Ovary (tissue), 9 donors: Measurements from ENCODE around the gene FYN. TPM values are rescaled to one million over a fixed set of nuclear protein-coding genes. Genes with fewer than 3 reads are reported as not detected.
A peak's percentile ranks its signal among the peaks of the same experiment; 100 is the strongest.
"Not testable (repeated sequence)": the region's sequence is repeated elsewhere in the genome, so short reads cannot be mapped to it uniquely, and the experiment has no call there.

Experiments used
- DNase-seq, 5 donors: peaks; one replicate each; pipeline ENCODE4 v3.0.0-alpha.2; 2019 to 2020
- H3K27ac ChIP-seq, 2 donors: fragments of 200-600 bp; one replicate each; pipeline versions ENCODE4 v1.5.1 to v1.8.0; 2019 to 2022
- H3K27me3 ChIP-seq: fragments of 200-600 bp; one replicate; pipeline ENCODE4 v1.8.0; 2022
- H3K36me3 ChIP-seq: fragments of 200-600 bp; sonication (generic); one replicate; pipeline ENCODE4 v1.5.1; 2019
- H3K4me1 ChIP-seq: one replicate; pipeline ENCODE4 v1.8.1; 2013; ENCODE audit warnings: mild to moderate bottlenecking, moderate library complexity; ENCODE audit not compliant: insufficient read depth
- H3K4me3 ChIP-seq: fragments of 200-600 bp; sonication (generic); one replicate; pipeline ENCODE4 v1.5.1; 2017
- H3K9me3 ChIP-seq, 2 donors: fragments of 200-600 bp in 1 of 2; sonication (generic) in 1 of 2; one replicate each; pipeline versions ENCODE4 v1.5.1 to v1.8.1; 2013 to 2019; ENCODE audit warnings: mild to moderate bottlenecking in 1 of 2, moderate library complexity in 1 of 2
- EP300 ChIP-seq: sonication (generic); formaldehyde crosslinking; IDR thresholded peaks from one replicate; pipeline ENCODE4 v1.6.1; 2017; ENCODE audit warnings: antibody characterized with exemption
- POLR2A ChIP-seq: fragments of 450-650 bp; IDR thresholded peaks from one replicate; pipeline ENCODE4 v1.6.1; 2017; ENCODE audit warnings: antibody characterized with exemption, mild to moderate bottlenecking, moderate library complexity
- WGBS, 3 donors: extraction: QIAGEN DNeasy Blood & Tissue Kit in 1 of 3; methylation state at CpG; one replicate each; pipeline versions ENCODE4 v1.1.5 to v1.1.7; 2013 to 2017; 5-methylcytosine and 5-hydroxymethylcytosine counted together
- intact Hi-C, 4 donors: fragments of 100-400 bp; cut with DNase I; formaldehyde crosslinking; loops; one replicate each; pipeline versions ENCODE4 v1.11.0 to v1.15.1; 2022 to 2023
- polyA plus RNA-seq, 2 donors: library from polyadenylated mRNA; stranded (reverse); fragments of 200-250 nt in 1 of 2; fragments of 350-450 nt in 1 of 2; fragmentation: Illumina TruSeq in 1 of 2; extraction: RNeasy Lipid Tissue Mini Kit (QIAGEN cat#74804) in 1 of 2; gene quantifications; one replicate each; pipeline ENCODE4 v1.2.3, GENCODE V29; 2013 to 2014
- total RNA-seq, 7 donors: library from RNA; depleted of rRNA in 2 of 7; stranded (reverse); fragments of >200 nt in 2 of 7; fragmentation: NEBNext Ultra II Directional in 3 of 7; extraction: Animal tissue kit (Norgen Biotek cat#: 25700) in 3 of 7; gene quantifications; one replicate each; pipeline versions ENCODE4 v1.1.0 to v1.2.4, GENCODE V29; 2016 to 2023
- TF ChIP-seq, protein P1 (sequence below), 3 donors: fragments of 450-650 bp in 2 of 3; fragments of 200-600 bp in 1 of 3; IDR thresholded peaks; one replicate each; pipeline versions ENCODE4 v1.5.1 to v1.8.0; 2016 to 2022; ENCODE audit warnings: antibody characterized with exemption in 3 of 3, mild to moderate bottlenecking in 1 of 3
- donor health status: DM: no; HTN: no; CAD: no; lungs with moderate emphysema.
- donor health status: DM: no; HTN: no; CAD: no.
- donor health status: Bipolar disorder and iron deficiency.
- donor health status: DM: yes; HTN: yes; CAD: no.
- donor health status: DM: no; HTN: no; CAD: no.
- donor health status: DM: yes; HTN: yes; CAD: no.

The FYN gene
- total and polyA plus RNA-seq, 9 donors: 37.2 to 116 (median 72.7) TPM

DNA sequence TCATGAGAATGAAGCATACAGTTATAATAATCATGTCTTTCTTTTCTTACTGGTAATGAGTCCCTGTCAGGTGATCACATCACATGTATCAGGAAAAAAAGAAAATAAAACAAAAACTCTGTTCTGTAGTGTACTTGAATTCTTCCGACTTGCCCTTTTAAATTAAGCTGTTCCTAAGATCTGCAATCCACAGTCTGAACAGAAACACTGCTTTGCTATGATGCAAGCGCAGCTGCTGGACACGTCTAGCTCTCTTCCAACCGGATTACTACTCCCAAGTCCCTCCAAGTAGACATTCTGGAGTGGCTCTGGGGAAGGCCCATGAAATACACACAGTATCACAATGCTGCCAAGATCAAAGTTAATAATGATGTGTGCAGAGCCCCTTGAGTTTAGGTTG lies 83.7 kb downstream of the FYN start:
- no peak overlapping the region for H3K4me3 ChIP-seq
- no peaks in the 10 kb centered on the region for H3K27me3 ChIP-seq
- TF ChIP-seq POLR2A: no peak
- no peak for TF ChIP-seq EP300
- TF ChIP-seq, protein P1, sequence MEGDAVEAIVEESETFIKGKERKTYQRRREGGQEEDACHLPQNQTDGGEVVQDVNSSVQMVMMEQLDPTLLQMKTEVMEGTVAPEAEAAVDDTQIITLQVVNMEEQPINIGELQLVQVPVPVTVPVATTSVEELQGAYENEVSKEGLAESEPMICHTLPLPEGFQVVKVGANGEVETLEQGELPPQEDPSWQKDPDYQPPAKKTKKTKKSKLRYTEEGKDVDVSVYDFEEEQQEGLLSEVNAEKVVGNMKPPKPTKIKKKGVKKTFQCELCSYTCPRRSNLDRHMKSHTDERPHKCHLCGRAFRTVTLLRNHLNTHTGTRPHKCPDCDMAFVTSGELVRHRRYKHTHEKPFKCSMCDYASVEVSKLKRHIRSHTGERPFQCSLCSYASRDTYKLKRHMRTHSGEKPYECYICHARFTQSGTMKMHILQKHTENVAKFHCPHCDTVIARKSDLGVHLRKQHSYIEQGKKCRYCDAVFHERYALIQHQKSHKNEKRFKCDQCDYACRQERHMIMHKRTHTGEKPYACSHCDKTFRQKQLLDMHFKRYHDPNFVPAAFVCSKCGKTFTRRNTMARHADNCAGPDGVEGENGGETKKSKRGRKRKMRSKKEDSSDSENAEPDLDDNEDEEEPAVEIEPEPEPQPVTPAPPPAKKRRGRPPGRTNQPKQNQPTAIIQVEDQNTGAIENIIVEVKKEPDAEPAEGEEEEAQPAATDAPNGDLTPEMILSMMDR (IDR thresholded peaks at IDR 0.05): no peak
- peaks cover 6% of the 10 kb centered on the region for H3K4me1 ChIP-seq
- no peaks in the 10 kb centered on the region for H3K36me3 ChIP-seq
- no peaks in the 10 kb centered on the region for H3K9me3 ChIP-seq
- DNase-seq: peak in 1 of 5 donors; percentile 39
- intact Hi-C loops: no loop called here
- H3K27ac ChIP-seq: no peak overlapping the region
- WGBS, 3 donors: 20 to 40% (median 31%) methylated on average over 4 of the region's 4 CpGs

DNA sequence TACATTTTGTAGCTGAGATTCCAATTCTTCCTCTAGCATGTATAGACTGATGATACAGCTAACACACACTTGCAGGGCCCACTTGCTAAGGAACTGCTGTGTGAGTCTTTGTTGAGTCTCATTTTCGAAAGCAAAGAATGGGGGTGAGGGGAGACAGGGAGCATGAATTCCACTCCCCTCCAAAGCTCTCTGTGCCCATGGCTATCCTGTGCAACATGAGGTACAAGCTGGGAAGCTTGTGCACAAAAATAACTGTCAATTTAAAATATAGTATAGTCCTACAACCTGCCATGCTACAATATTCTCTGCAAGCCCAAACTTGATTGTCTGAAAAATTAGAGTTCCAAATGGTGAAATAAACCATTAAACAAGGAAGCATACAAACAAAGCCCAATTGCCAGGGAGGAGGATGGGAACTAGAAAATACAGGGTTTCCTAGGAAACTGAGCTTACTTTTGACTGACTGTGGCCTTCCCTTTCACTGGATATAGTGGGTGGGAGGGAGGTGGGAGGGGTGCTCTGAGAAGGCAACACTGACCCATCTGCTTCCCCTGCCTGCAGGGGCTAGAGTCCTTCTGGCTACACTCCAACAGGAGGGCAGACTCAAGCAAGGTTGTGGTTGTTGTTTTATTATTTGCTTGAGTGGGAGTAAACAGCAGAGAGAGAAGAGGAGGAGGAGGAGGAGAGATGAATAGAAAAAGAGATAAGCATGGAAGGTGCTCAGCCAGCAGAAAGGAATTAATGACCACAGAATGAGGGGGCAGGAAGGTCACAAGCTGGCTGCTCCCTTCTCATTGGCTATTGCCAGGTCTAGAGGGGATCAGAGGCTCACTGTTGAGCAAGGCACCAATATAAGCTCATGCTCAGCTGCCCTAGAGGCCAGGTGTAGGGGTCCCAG lies 84.6 kb downstream of the FYN start:
- TF ChIP-seq POLR2A (no peak), EP300 (no peak)
- TF ChIP-seq, protein P1 (IDR thresholded peaks at IDR 0.05): no peak
- no peak for DNase-seq
- H3K4me3 ChIP-seq: no peak overlapping the region
- peaks cover 12% of the 10 kb centered on the region for H3K4me1 ChIP-seq
- H3K27me3 ChIP-seq: no peaks in the 10 kb centered on the region
- no peak overlapping the region for H3K27ac ChIP-seq
- intact Hi-C loops: no loop called here
- H3K36me3 ChIP-seq: no peaks in the 10 kb centered on the region
- WGBS, 3 donors: 88 to 96% (median 90%) methylated on average over 1 of the region's 1 CpG
- H3K9me3 ChIP-seq: no peaks in the 10 kb centered on the region

DNA sequence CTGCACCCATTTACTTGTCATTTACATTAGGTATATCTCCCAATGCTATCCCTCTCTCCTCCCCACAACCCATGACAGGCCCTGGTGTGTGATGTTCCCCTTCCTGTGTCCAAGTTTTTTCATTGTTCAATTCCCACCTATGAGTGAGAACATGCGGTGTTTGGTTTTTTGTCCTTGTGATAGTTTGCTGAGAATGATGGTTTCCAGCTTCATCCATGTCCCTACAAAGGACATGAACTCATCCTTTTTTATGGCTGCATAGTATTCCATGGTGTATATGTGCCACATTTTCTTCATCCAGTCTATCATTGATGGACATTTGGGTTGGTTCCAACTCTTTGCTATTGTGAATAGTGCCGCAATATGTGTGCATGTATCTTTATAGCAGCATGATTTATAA lies 87.1 kb downstream of the FYN start:
- H3K27me3 ChIP-seq, H3K4me3 ChIP-seq, DNase-seq, H3K36me3 ChIP-seq, intact Hi-C loops, H3K9me3 ChIP-seq, H3K27ac ChIP-seq: not testable (repeated sequence)
- 93 to 100% (median 94%) methylated on average over 2 of the region's 2 CpGs for WGBS, 3 donors
- peaks cover 12% of the 10 kb centered on the region for H3K4me1 ChIP-seq

DNA sequence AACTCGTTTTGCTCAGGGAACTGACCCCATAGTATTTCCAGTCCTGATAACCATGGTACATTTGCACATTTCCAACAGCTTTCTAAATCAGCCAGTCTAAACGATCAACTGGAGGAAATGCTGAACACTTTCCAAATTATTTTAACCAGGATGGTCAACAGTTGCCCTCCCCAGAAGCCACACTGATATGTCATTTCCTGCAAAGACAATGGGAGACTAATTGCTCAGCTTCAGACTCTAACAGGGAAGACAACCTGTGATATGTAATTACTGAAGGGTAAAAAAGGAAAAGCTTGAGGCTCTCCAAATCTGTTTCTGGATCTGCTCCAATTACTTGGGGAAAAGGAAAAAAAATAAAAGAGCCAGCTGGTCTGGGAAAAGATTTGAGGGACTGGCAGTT lies 88.8 kb downstream of the FYN start:
- Histone ChIP-seq H3K27ac (no peak overlapping the region), H3K36me3 (no peaks in the 10 kb centered on the region), H3K4me1 (peaks cover 13% of the 10 kb centered on the region), H3K4me3 (no peak overlapping the region), H3K27me3 (no peaks in the 10 kb centered on the region), H3K9me3 (no peaks in the 10 kb centered on the region)
- intact Hi-C loops: no loop called here
- 4 to 15% (median 15%) methylated on average over 2 of the region's 2 CpGs for WGBS, 3 donors
- DNase-seq: no peak
- TF ChIP-seq POLR2A (no peak), EP300 (no peak)
- TF ChIP-seq, protein P1 (IDR thresholded peaks at IDR 0.05): no peak

DNA sequence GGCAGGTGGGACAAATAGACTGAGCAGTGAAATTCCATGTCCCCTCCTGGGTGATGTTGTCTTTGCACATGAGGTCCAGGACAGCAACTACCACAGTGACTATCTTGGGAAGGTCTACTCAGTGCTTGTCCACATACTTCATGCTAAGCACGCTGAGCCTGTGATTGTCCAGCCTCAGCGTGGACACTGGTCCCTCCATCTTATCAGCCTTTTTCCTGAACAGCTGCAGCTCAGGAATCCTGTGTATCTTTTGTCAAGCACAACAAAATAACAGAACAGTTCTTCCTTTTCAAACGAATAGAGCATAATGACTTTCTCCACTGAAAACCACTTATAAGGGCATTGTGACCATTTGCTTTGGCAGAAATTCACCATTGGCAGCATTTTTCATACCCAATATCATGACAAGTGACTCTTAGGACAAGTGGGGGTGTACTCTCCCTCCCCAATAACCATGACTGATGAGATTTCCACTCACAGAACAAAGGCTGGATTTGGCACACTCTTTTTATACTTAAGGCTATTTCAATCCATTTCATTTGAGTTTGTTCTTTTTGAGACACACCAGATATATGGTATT lies 90.3 kb downstream of the FYN start:
- DNase-seq: no peak
- no peak overlapping the region for H3K27ac ChIP-seq
- TF ChIP-seq, protein P1 (IDR thresholded peaks at IDR 0.05): no peak
- no peak for TF ChIP-seq POLR2A
- TF ChIP-seq EP300: no peak
- no peak overlapping the region for H3K4me3 ChIP-seq
- intact Hi-C loops: no loop called here
- 38 to 58% (median 46%) methylated on average over 3 of the region's 3 CpGs for WGBS, 3 donors
- no peaks in the 10 kb centered on the region for H3K27me3 ChIP-seq
- no peaks in the 10 kb centered on the region for H3K9me3 ChIP-seq
- no peaks in the 10 kb centered on the region for H3K36me3 ChIP-seq
- peaks cover 15% of the 10 kb centered on the region for H3K4me1 ChIP-seq
